Measurements from ENCODE around the gene PRMT2. TPM values are rescaled to one million over a fixed set of nuclear protein-coding genes. Genes with fewer than 3 reads are reported as not detected.
"Not testable (repeated sequence)": the region's sequence is repeated elsewhere in the genome, so short reads cannot be mapped to it uniquely, and the experiment has no call there.

The PRMT2 gene
- total RNA-seq, 1 experiment from 2014 or later, result 114 TPM

GRCh38 chr21:46676542-46676941 is 41.1 kb downstream of the PRMT2 start:
- not testable (repeated sequence) for H3K36me3 ChIP-seq; H3K27ac ChIP-seq; H3K4me1 ChIP-seq (replicated peaks); H3K9me3 ChIP-seq (replicated peaks); DNase-seq (ENCODE audit: low read depth in 1 of 2, low spot score in 2 of 2); H3K4me3 ChIP-seq; H3K27me3 ChIP-seq (replicated peaks)

GRCh38 chr21:46681593-46681992 is 46.1 kb downstream of the PRMT2 start:
- not testable (repeated sequence) for H3K9me3 ChIP-seq (replicated peaks); H3K4me3 ChIP-seq; DNase-seq (ENCODE audit: low read depth in 1 of 2, low spot score in 2 of 2); H3K36me3 ChIP-seq; H3K27me3 ChIP-seq (replicated peaks); H3K27ac ChIP-seq; H3K4me1 ChIP-seq (replicated peaks)

GRCh38 chr21:46698652-46699051 is 63.2 kb downstream of the PRMT2 start:
- not testable (repeated sequence) for H3K4me1 ChIP-seq (replicated peaks); H3K27ac ChIP-seq; H3K36me3 ChIP-seq; H3K4me3 ChIP-seq; DNase-seq (ENCODE audit: low read depth in 1 of 2, low spot score in 2 of 2); H3K27me3 ChIP-seq (replicated peaks); H3K9me3 ChIP-seq (replicated peaks)

GRCh38 chr21:46699104-46699503 is 63.6 kb downstream of the PRMT2 start:
- H3K9me3 ChIP-seq (replicated peaks); H3K27ac ChIP-seq; H3K27me3 ChIP-seq (replicated peaks); DNase-seq (ENCODE audit: low read depth in 1 of 2, low spot score in 2 of 2); H3K36me3 ChIP-seq; H3K4me1 ChIP-seq (replicated peaks); H3K4me3 ChIP-seq: not testable (repeated sequence)

Other genes with a start within 250 kb of the PRMT2 start
- 10.8 and 19.2 TPM in 2 replicates for gene DIP2A, start 176.8 kb upstream of the PRMT2 start, total RNA-seq (2014; rRNA removed; shearing (Covaris generic))
- gene S100B, start 30.6 kb upstream of the PRMT2 start, total RNA-seq (2014; rRNA removed; shearing (Covaris generic)), result not detected in 2 replicates